WTC11 (cell line): ENCODE data around the gene MIA3. TPM values are rescaled to one million over a fixed set of nuclear protein-coding genes. Genes with fewer than 3 reads are reported as not detected.

Experiments
- ATAC-seq: fragments of 200-7000 bp; cut with Tn5 transposase; 2 replicates; pipeline ENCODE4 v1.10.0; 2021; ENCODE audit warnings: mild to moderate bottlenecking, moderate library complexity
- CTCF ChIA-PET: fragments of 300-600 bp; sonication (Branson Sonifier 250); formaldehyde crosslinking; loops from one replicate; lab custom pipeline; 2021; ENCODE audit warnings: antibody characterized with exemption; lab: Charles Lee
- POLR2A ChIA-PET: fragments of 350-600 bp; sonication (Branson Sonifier 250); formaldehyde crosslinking; loops from one replicate; lab custom pipeline; 2021; ENCODE audit warnings: antibody characterized with exemption; lab: Charles Lee
- DNase-seq: peaks from one replicate; pipeline ENCODE4 v3.0.0; 2021; ENCODE audit warnings: low spot score
- H3K27ac Mint-ChIP-seq: 2 replicates; pipeline ENCODE4 v1.8.0; 2021; ENCODE audit warnings: mixed read lengths
- H3K27me3 Mint-ChIP-seq: 2 replicates; pipeline ENCODE4 v1.8.0; 2021; ENCODE audit warnings: low read depth, mild to moderate bottlenecking, moderate library complexity, mixed read lengths
- H3K36me3 Mint-ChIP-seq: 2 replicates; pipeline ENCODE4 v1.8.0; 2021; ENCODE audit warnings: mixed read lengths
- H3K4me1 Mint-ChIP-seq: 2 replicates; pipeline ENCODE4 v1.8.0; 2022; ENCODE audit warnings: mixed read lengths
- H3K4me3 Mint-ChIP-seq: 2 replicates; pipeline ENCODE4 v1.8.0; 2021; ENCODE audit warnings: mild to moderate bottlenecking, moderate library complexity, mixed read lengths
- H3K9me3 Mint-ChIP-seq: 2 replicates; pipeline ENCODE4 v1.8.0; 2021; ENCODE audit warnings: mixed read lengths
- AR ChIP-seq: fragments of 250-450 bp; sonication (Bioruptor Pico); IDR thresholded peaks from 2 replicates; pipeline ENCODE4 v1.9.0; 2021; ENCODE audit warnings: mild to moderate bottlenecking
- CDX4 ChIP-seq: fragments of 250-450 bp; sonication (Bioruptor Pico); IDR thresholded peaks from 2 replicates; pipeline ENCODE4 v1.9.0; 2021; ENCODE audit warnings: moderate library complexity, mild to moderate bottlenecking, inconsistent platforms, borderline replicate concordance
- CTCF ChIP-seq: fragments of 200-600 bp; IDR thresholded peaks from 2 replicates; pipeline ENCODE4 v1.8.0; 2022; ENCODE audit warnings: antibody characterized with exemption
- FOXK1 ChIP-seq: sonication (generic); formaldehyde crosslinking; IDR thresholded peaks from 2 replicates; pipeline ENCODE4 v1.8.0; 2022; ENCODE audit warnings: mild to moderate bottlenecking, moderate library complexity, missing genetic modification reagents
- MLX ChIP-seq: sonication (generic); formaldehyde crosslinking; IDR thresholded peaks from 2 replicates; pipeline ENCODE4 v1.8.1; 2023; ENCODE audit warnings: mild to moderate bottlenecking, missing genetic modification reagents, moderate library complexity
- NFE2L1 ChIP-seq: sonication (generic); formaldehyde crosslinking; IDR thresholded peaks from 2 replicates; pipeline ENCODE4 v1.8.1; 2023; ENCODE audit warnings: missing genetic modification reagents
- NR2C2 ChIP-seq: sonication (generic); formaldehyde crosslinking; IDR thresholded peaks from 2 replicates; pipeline ENCODE4 v1.8.0; 2022; ENCODE audit warnings: mild to moderate bottlenecking, missing genetic modification reagents
- NR3C1 ChIP-seq: sonication (generic); formaldehyde crosslinking; conservative IDR thresholded peaks from 2 replicates; pipeline ENCODE4 v1.8.1; 2023; ENCODE audit warnings: low read depth, mild to moderate bottlenecking, missing genetic modification reagents
- SMAD4 ChIP-seq: sonication (generic); formaldehyde crosslinking; IDR thresholded peaks from 2 replicates; pipeline ENCODE4 v1.8.0; 2022; ENCODE audit warnings: mild to moderate bottlenecking, missing genetic modification reagents
- STAT6 ChIP-seq: sonication (generic); formaldehyde crosslinking; conservative IDR thresholded peaks from 2 replicates; pipeline ENCODE4 v1.8.1; 2023; ENCODE audit warnings: mild to moderate bottlenecking, low read depth, missing genetic modification reagents, moderate library complexity
- ZNF416 ChIP-seq: fragments of 250-450 bp; sonication (Bioruptor Pico); IDR thresholded peaks from 2 replicates; pipeline ENCODE4 v1.9.0; 2021; ENCODE audit warnings: mild to moderate bottlenecking, inconsistent platforms
- ZNF425 ChIP-seq: fragments of 250-450 bp; sonication (Bioruptor Pico); conservative IDR thresholded peaks from 2 replicates; pipeline ENCODE4 v1.9.0; 2021; ENCODE audit warnings: mild to moderate bottlenecking
- ZNF512 ChIP-seq: sonication (generic); formaldehyde crosslinking; IDR thresholded peaks from 2 replicates; pipeline ENCODE4 v1.8.1; 2022; ENCODE audit warnings: missing genetic modification reagents, borderline replicate concordance
- ZSCAN18 ChIP-seq: fragments of 250-450 bp; sonication (Bioruptor Pico); IDR thresholded peaks from 2 replicates; pipeline ENCODE4 v2.1.2; 2022; ENCODE audit warnings: mild to moderate bottlenecking, moderate library complexity
- total RNA-seq: library from RNA; stranded (reverse); gene quantifications from 3 replicates; pipeline ENCODE4 v1.2.3, GENCODE V29; 2021

MIA3 gene
- total RNA-seq, 1 experiment from 2014 or later, result 70.0 TPM

- TF ChIP-seq ZNF416 (CRISPR knock-in tag), result no peak
- no peak for TF ChIP-seq CTCF
- TF ChIP-seq CDX4 (CRISPR knock-in tag), result no peak
- no peak for TF ChIP-seq ZNF425
- no peak for TF ChIP-seq ZSCAN18
Measured at GRCh38 chr1:222620566-222620965, 2.7 kb downstream of the MIA3 start (continued).

GRCh38 chr1:222622765-222623164 is 4.9 kb downstream of the MIA3 start:
- Mint-ChIP-seq H3K4me3 (no peak overlapping the region), H3K27me3 (no peaks in the 10 kb centered on the region), H3K4me1 (peaks cover 13% of the 10 kb centered on the region), H3K27ac (no peak overlapping the region)
- POLR2A ChIA-PET, result no interaction called here
- DNase-seq, result no peak
- no peak for TF ChIP-seq SMAD4 (CRISPR knock-in tag)
- TF ChIP-seq NFE2L1 (CRISPR knock-in tag), result no peak
- TF ChIP-seq NR2C2 (CRISPR knock-in tag), result no peak
- no peak for TF ChIP-seq MLX (CRISPR knock-in tag)
- TF ChIP-seq AR (CRISPR knock-in tag), result no peak
- no peak for TF ChIP-seq FOXK1 (CRISPR knock-in tag)
- TF ChIP-seq ZNF512 (CRISPR knock-in tag), result no peak
- no peak for TF ChIP-seq NR3C1 (CRISPR knock-in tag)
- no peak for TF ChIP-seq STAT6 (CRISPR knock-in tag)
- TF ChIP-seq, all 79 proteins: peak for 0
- ATAC-seq, result no peak
- CTCF ChIA-PET, result no interaction called here
- Mint-ChIP-seq H3K36me3 (peaks cover 48% of the 10 kb centered on the region), H3K9me3 (no peaks in the 10 kb centered on the region)
